HG03159 (cell line): Measurements from ENCODE around the gene ARHGAP45.
A peak's percentile ranks its signal among the peaks of the same experiment; 100 is the strongest.

Experiments used
- ATAC-seq: cut with Tn5 transposase; IDR thresholded peaks from one replicate; pipeline ENCODE4 v1.9.1; 2021; ENCODE audit warnings: mild to moderate bottlenecking, moderate library complexity; ENCODE audit not compliant: unreplicated experiment

ARHGAP45 gene

GRCh38 chr19:1130771-1131717 is 64.1 kb downstream of the ARHGAP45 start:
- ATAC-seq: no peak

DNA sequence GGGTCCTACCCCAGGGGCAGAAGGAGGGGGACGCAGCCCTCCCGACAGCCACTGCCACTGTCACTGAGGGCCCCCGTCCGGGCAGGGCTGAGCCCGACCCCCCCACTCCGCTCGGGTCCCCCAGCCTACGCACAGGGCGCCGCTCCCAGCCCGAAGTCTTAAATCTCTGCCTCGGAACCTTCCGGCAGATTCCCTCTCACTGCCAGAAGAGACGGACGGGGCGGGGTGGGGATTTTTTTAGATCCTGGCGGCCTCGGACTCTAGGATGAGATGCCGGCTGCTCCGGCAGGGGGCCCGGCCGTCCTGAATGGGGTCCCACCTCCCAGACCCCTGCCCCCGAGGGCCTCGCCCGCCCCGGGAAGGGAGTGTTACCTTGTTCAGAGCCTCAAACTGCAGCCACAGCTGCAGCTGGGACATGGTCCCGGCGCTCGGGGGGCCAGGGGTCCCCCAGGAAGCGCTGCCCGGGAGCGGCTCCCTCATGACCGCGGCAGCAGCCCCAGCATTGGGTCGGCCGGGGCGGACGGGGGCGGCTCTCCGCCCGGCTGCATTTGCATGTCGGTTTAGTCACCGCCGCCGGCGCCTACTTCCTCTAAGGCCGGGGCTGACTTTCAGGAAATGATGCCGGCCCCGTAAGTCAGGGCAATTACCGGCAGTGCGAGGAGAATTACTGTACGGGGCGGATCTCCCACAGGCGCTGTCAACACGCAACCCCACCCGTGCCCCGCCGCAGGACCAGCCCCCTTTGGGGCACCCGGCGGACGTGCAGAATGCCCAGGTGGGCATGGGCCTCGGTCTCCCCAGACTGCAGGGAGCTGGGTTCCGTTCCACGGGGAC is 65.0 kb downstream of the ARHGAP45 start:
- ATAC-seq: peak; percentile 66

- no peak for ATAC-seq
Measured at GRCh38 chr19:1132552-1133383, 65.8 kb downstream of the ARHGAP45 start.

DNA sequence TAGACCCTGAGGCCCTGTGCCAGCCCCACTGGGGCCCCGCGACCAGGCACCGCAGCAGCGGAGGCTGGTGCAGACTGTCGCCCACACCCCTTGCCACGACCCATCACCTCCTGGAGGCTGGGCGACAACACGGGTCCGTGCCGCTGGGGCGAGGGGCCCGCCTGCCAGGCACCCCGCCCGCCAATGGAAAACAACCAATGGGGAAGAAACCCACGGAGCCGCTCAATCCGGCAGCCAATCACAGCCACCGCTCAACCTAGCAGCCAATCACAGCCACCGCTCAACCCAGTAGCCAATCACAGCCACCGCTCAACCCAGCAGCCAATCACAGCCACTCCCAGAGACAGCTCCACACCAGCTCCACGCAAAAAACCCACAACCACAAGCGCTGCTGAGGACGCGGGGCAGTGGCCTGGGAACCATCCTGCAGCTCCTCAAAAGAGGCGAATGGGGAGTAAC is 66.5 kb downstream of the ARHGAP45 start:
- ATAC-seq: no peak

- no peak for ATAC-seq
Measured at GRCh38 chr19:1134431-1134830, 67.5 kb downstream of the ARHGAP45 start.

GRCh38 chr19:1135454-1135853 is 68.5 kb downstream of the ARHGAP45 start:
- ATAC-seq: no peak

- no peak for ATAC-seq
Measured at GRCh38 chr19:1136201-1136600, 69.2 kb downstream of the ARHGAP45 start.
